Measurements from ENCODE around the gene FAM43B.

The FAM43B gene

GRCh38 chr1:20589331-20590278, 37.2 kb downstream of the FAM43B start:
- DNase-seq (ENCODE audit: low read depth in 2 of 3, low spot score in 2 of 3): no peak

- no peak for DNase-seq (ENCODE audit: low read depth in 2 of 3, low spot score in 2 of 3)
Measured at GRCh38 chr1:20590306-20590777, 38.0 kb downstream of the FAM43B start.

- DNase-seq (ENCODE audit: low read depth in 2 of 3, low spot score in 2 of 3): no peak
Measured at GRCh38 chr1:20593756-20594155, 41.4 kb downstream of the FAM43B start.

GRCh38 chr1:20594746-20595145, 42.4 kb downstream of the FAM43B start:
- no peak for DNase-seq (ENCODE audit: low read depth in 2 of 3, low spot score in 2 of 3)

GRCh38 chr1:20596106-20596505, 43.7 kb downstream of the FAM43B start:
- no peak for DNase-seq (ENCODE audit: low read depth in 2 of 3, low spot score in 2 of 3)

GRCh38 chr1:20597650-20598049, 45.3 kb downstream of the FAM43B start:
- DNase-seq (ENCODE audit: low read depth in 2 of 3, low spot score in 2 of 3): no peak

- no peak for DNase-seq (ENCODE audit: low read depth in 2 of 3, low spot score in 2 of 3)
Measured at GRCh38 chr1:20600156-20600555, 47.8 kb downstream of the FAM43B start.

GRCh38 chr1:20601129-20601825, 48.9 kb downstream of the FAM43B start:
- no peak for DNase-seq (ENCODE audit: low read depth in 2 of 3, low spot score in 2 of 3)

- no peak for DNase-seq (ENCODE audit: low read depth in 2 of 3, low spot score in 2 of 3)
Measured at GRCh38 chr1:20602851-20603450, 50.6 kb downstream of the FAM43B start.

- DNase-seq (ENCODE audit: low read depth in 2 of 3, low spot score in 2 of 3): no peak
Measured at GRCh38 chr1:20603504-20604464, 51.4 kb downstream of the FAM43B start.
